IMR-90 (cell line): ENCODE results near the gene POMGNT2. TPM values are rescaled to one million over a fixed set of nuclear protein-coding genes. Genes with fewer than 3 reads are reported as not detected.

Experiments
- ATAC-seq: fragments of 200-7000 bp; cut with Tn5 transposase; 2 replicates; pipeline ENCODE4 v1.9.1; 2020; ENCODE audit warnings: low read depth, mild to moderate bottlenecking, moderate library complexity
- BruUV-seq: library from RNA; stranded (reverse); fragments of 400-500 nt; replicated peaks from 2 replicates; lab custom pipeline; 2021; lab: Mats Ljungman, UMichigan
- CTCF ChIA-PET: fragments of 300-600 bp; formaldehyde crosslinking; extraction: SDS; loops from one replicate; lab custom pipeline; 2021; ENCODE audit warnings: antibody characterized with exemption; lab: Yijun Ruan, JAX
- POLR2A ChIA-PET: fragments of 300-600 bp; sonication (Branson Sonifier 250); formaldehyde crosslinking; loops from one replicate; lab custom pipeline; 2022; ENCODE audit warnings: antibody characterized with exemption; ENCODE audit not compliant: unreplicated experiment; lab: Charles Lee
- DNase-seq: peaks from one replicate; pipeline ENCODE4 v3.0.0; 2013
- H2AFZ ChIP-seq: replicated peaks from 2 replicates; pipeline ENCODE3; 2013; ENCODE audit warnings: low read length, mild to moderate bottlenecking; ENCODE audit not compliant: poor library complexity
- H2AK5ac ChIP-seq: 2 replicates; pipeline ENCODE4 v1.6.1; 2013; ENCODE audit warnings: low read depth, low read length, inconsistent platforms
- H2AK9ac ChIP-seq: replicated peaks from 2 replicates; pipeline ENCODE3; 2013; ENCODE audit warnings: mild to moderate bottlenecking, low read depth, low read length, moderate library complexity; ENCODE audit not compliant: poor library complexity
- H2BK120ac ChIP-seq: 2 replicates; pipeline ENCODE4 v1.6.1; 2013; ENCODE audit warnings: low read depth, low read length, inconsistent platforms
- H2BK15ac ChIP-seq: 3 replicates; pipeline ENCODE4 v1.6.1; 2013; ENCODE audit warnings: low read depth, low read length, inconsistent platforms
- H2BK20ac ChIP-seq: 2 replicates; pipeline ENCODE4 v1.6.1; 2013; ENCODE audit warnings: low read depth, mild to moderate bottlenecking, inconsistent platforms, low read length, moderate library complexity
- H2BK5ac ChIP-seq: 2 replicates; pipeline ENCODE4 v1.6.1; 2013; ENCODE audit warnings: mild to moderate bottlenecking, low read depth, low read length, inconsistent platforms; ENCODE audit not compliant: poor library complexity, severe bottlenecking
- H3K14ac ChIP-seq: replicated peaks from 2 replicates; pipeline ENCODE4 v1.6.1; 2013; ENCODE audit warnings: low read depth, low read length, inconsistent platforms
- H3K18ac ChIP-seq: 2 replicates; pipeline ENCODE4 v1.6.1; 2013; ENCODE audit warnings: low read depth, low read length, control low read depth
- H3K23ac ChIP-seq: 2 replicates; pipeline ENCODE4 v1.6.1; 2013; ENCODE audit warnings: low read depth, low read length, inconsistent platforms
- H3K27ac ChIP-seq: 2 replicates; pipeline ENCODE4 v1.5.1; 2013; ENCODE audit warnings: mild to moderate bottlenecking, control low read depth, low read length; ENCODE audit not compliant: insufficient read depth
- H3K27me3 ChIP-seq: 2 replicates; pipeline ENCODE4 v1.6.1; 2013; ENCODE audit warnings: low read length; ENCODE audit not compliant: control insufficient read depth, insufficient read depth
- H3K36me3 ChIP-seq: 2 replicates; pipeline ENCODE4 v1.6.1; 2013; ENCODE audit warnings: low read length, mixed read lengths; ENCODE audit not compliant: control insufficient read depth, insufficient read depth
- H3K4ac ChIP-seq: 2 replicates; pipeline ENCODE4 v1.6.1; 2013; ENCODE audit warnings: low read depth, low read length, inconsistent platforms
- H3K4me1 ChIP-seq: 2 replicates; pipeline ENCODE4 v1.6.1; 2013; ENCODE audit warnings: low read length, mixed read lengths; ENCODE audit not compliant: control insufficient read depth, insufficient read depth
- H3K4me2 ChIP-seq: 2 replicates; pipeline ENCODE4 v1.6.1; 2013; ENCODE audit warnings: low read depth, mild to moderate bottlenecking, control low read depth, low read length, moderate library complexity
- H3K4me3 ChIP-seq: 2 replicates; pipeline ENCODE4 v1.5.1; 2013; ENCODE audit warnings: low read depth, mild to moderate bottlenecking, control low read depth, low read length, moderate library complexity; ENCODE audit not compliant: insufficient read depth
- H3K56ac ChIP-seq: 2 replicates; pipeline ENCODE4 v1.6.1; 2013; ENCODE audit warnings: low read length, inconsistent platforms; ENCODE audit not compliant: insufficient read depth; ENCODE audit errors: extremely low read depth
- H3K79me1 ChIP-seq, 2 experiments: 2 replicates each; pipeline ENCODE4 v1.6.1; 2013; ENCODE audit warnings: low read length in 2 of 2, inconsistent platforms in 1 of 2, low read depth in 1 of 2
- H3K9ac ChIP-seq: 2 replicates; pipeline ENCODE4 v1.6.1; 2013; ENCODE audit warnings: low read depth, low read length, control low read depth
- H3K9me1 ChIP-seq: 2 replicates; pipeline ENCODE4 v1.6.1; 2013; ENCODE audit warnings: low read length, inconsistent platforms; ENCODE audit not compliant: insufficient read depth
- H3K9me3 ChIP-seq: 2 replicates; pipeline ENCODE4 v1.6.1; 2013; ENCODE audit warnings: low read length; ENCODE audit not compliant: control insufficient read depth, insufficient read depth
- H4K20me1 ChIP-seq: 2 replicates; pipeline ENCODE4 v1.6.1; 2013; ENCODE audit warnings: low read length, inconsistent platforms; ENCODE audit not compliant: insufficient read depth
- H4K5ac ChIP-seq: 2 replicates; pipeline ENCODE4 v1.6.1; 2013; ENCODE audit warnings: mild to moderate bottlenecking, low read depth, low read length, control low read depth
- H4K8ac ChIP-seq, 2 experiments: 2 replicates each; pipeline ENCODE4 v1.6.1; 2013; ENCODE audit warnings: low read depth in 2 of 2, low read length in 2 of 2, control low read depth in 1 of 2, inconsistent platforms in 1 of 2
- H4K91ac ChIP-seq: 2 replicates; pipeline ENCODE4 v1.6.1; 2013; ENCODE audit warnings: low read depth, low read length, inconsistent platforms; ENCODE audit not compliant: insufficient read depth
- CHD1 ChIP-seq: IDR thresholded peaks from 2 replicates; pipeline ENCODE4 v1.6.1; 2012; ENCODE audit warnings: low read depth, low read length, improper control_type of control experiment
- CTCF ChIP-seq: conservative IDR thresholded peaks from 2 replicates; pipeline ENCODE4 v1.5.1; 2012; ENCODE audit warnings: mild to moderate bottlenecking, low read depth, low read length, improper control_type of control experiment
- FOS ChIP-seq: fragments of 150-350 bp; IDR thresholded peaks from 2 replicates; pipeline ENCODE4 v1.6.1; 2016; ENCODE audit warnings: low read depth, low read length
- MAFK ChIP-seq: IDR thresholded peaks from 2 replicates; pipeline ENCODE4 v1.6.1; 2012; ENCODE audit warnings: low read depth, low read length, improper control_type of control experiment
- MAZ ChIP-seq: IDR thresholded peaks from 2 replicates; pipeline ENCODE4 v1.6.1; 2012; ENCODE audit warnings: low read depth, mild to moderate bottlenecking, low read length, improper control_type of control experiment, moderate library complexity, borderline replicate concordance
- NFE2L2 ChIP-seq: fragments of 150-350 bp; IDR thresholded peaks from 2 replicates; pipeline ENCODE4 v1.6.1; 2016; ENCODE audit warnings: low read depth, mild to moderate bottlenecking, low read length
- POLR2A ChIP-seq: IDR thresholded peaks from 2 replicates; pipeline ENCODE4 v1.6.1; 2012; ENCODE audit warnings: mild to moderate bottlenecking, low read depth, low read length
- RAD21 ChIP-seq: IDR thresholded peaks from 2 replicates; pipeline ENCODE4 v1.6.1; 2012; ENCODE audit warnings: low read length, improper control_type of control experiment
- RFX5 ChIP-seq: IDR thresholded peaks from 2 replicates; pipeline ENCODE4 v1.8.0; 2012; ENCODE audit warnings: low read depth, mild to moderate bottlenecking, low read length, moderate library complexity
- SMC3 ChIP-seq: fragments of 150-350 bp; IDR thresholded peaks from 2 replicates; pipeline ENCODE4 v1.6.1; 2016; ENCODE audit warnings: low read depth, mild to moderate bottlenecking, antibody characterized with exemption, low read length, moderate library complexity
- USF2 ChIP-seq: fragments of 150-350 bp; IDR thresholded peaks from 2 replicates; pipeline ENCODE4 v1.6.1; 2017; ENCODE audit warnings: mild to moderate bottlenecking, antibody characterized with exemption, low read length, low read depth
- WGBS, 2 experiments: methylation state at CpG; one replicate each; pipeline versions ENCODE4 v1.1.5 to v1.1.7; 2013; ENCODE audit warnings: missing lambda C conversion rate in 2 of 2; ENCODE audit not compliant: insufficient read length in 1 of 2; ENCODE audit errors: extremely low coverage in 2 of 2; 5-methylcytosine and 5-hydroxymethylcytosine counted together
- dilution Hi-C: fragments of 300-500 bp; cut with HindIII; formaldehyde crosslinking; loops from one replicate; pipeline ENCODE4 v1.14.3; 2018; ENCODE audit warnings: low sequenced_read_pairs; ENCODE audit not compliant: unreplicated experiment
- in situ Hi-C: fragments of 300-500 bp; cut with MboI; formaldehyde crosslinking; loops from 3 replicates; pipeline ENCODE4 v1.14.3; 2019; ENCODE audit warnings: low sequenced_read_pairs, inconsistent platforms, mixed read lengths
- intact Hi-C: fragments of 100-400 bp; cut with micrococcal nuclease; formaldehyde crosslinking; loops from 2 replicates; pipeline ENCODE4 v1.10.0; 2022
- polyA plus RNA-seq, 3 experiments: library from polyadenylated mRNA; depleted of rRNA; stranded (reverse); fragments of >200 nt; gene quantifications; 2 replicates each; pipeline ENCODE4 v1.2.3, GENCODE V29; 2012; ENCODE audit warnings: low replicate concordance in 1 of 3
- total RNA-seq: library from RNA; depleted of rRNA; stranded (reverse); fragments of >200 nt; gene quantifications from 2 replicates; pipeline ENCODE4 v1.2.3, GENCODE V29; 2012

The POMGNT2 gene
- total and polyA plus RNA-seq, 2 of the 4 experiments (the other 2 are of a cell fraction): 7.5 to 16.2 TPM

GRCh38 chr3:43132870-43133636, 27.2 kb upstream of the POMGNT2 start:
- Histone ChIP-seq H2BK20ac (no peak overlapping the region), H3K27me3 (no peaks in the 10 kb centered on the region; the same call in none of the 2 replicates), H3K9ac (no peak overlapping the region), H4K91ac (no peak overlapping the region), H4K5ac (no peak overlapping the region), H3K4me3 (no peak overlapping the region), H3K36me3 (no peaks in the 10 kb centered on the region), H2BK120ac (no peak overlapping the region), H2BK5ac (no peak overlapping the region), H3K79me1 (no peaks in the 10 kb centered on the region), H3K56ac (no peak overlapping the region), H2BK15ac (no peak overlapping the region), H4K20me1 (no peaks in the 10 kb centered on the region), H3K18ac (no peak overlapping the region), H2AFZ (no peak overlapping the region), H3K9me1 (no peaks in the 10 kb centered on the region), H3K9me3 (no peaks in the 10 kb centered on the region), H3K4ac (no peak overlapping the region), H3K4me1 (no peaks in the 10 kb centered on the region), H3K27ac (no peak overlapping the region), H3K23ac (no peak overlapping the region), H3K4me2 (no peak overlapping the region), H2AK9ac (no peak overlapping the region), H2AK5ac (no peak overlapping the region), H4K8ac (no peak overlapping the region), H3K14ac (no peak overlapping the region)
- intact Hi-C loops: no loop called here
- WGBS, 2 experiments: 20% methylated on average over 1 of the region's 7 CpGs; no CpG with 5 or more reads in 1 of the 2 experiments
- no TSS peak for BruUV-seq
- ATAC-seq (no peak), DNase-seq (no peak)
- in situ Hi-C loops: no loop called here
- ChIA-PET CTCF (interaction anchor here (0.6 kb wide), 1 partner anchor 59 kb away, joined by 4 read pairs; no protein-coding TSS in a partner anchor), POLR2A (no interaction called here)
- TF ChIP-seq USF2 (no peak), NFE2L2 (no peak), FOS (no peak), SMC3 (no peak), POLR2A (no peak), RAD21 (no peak), CHD1 (no peak), CTCF (no peak), MAFK (no peak), RFX5 (no peak), MAZ (no peak)
- dilution Hi-C loops: no loop called here
